HG02840 (cell line): ENCODE results near the gene CDKL1.
"Not testable (repeated sequence)": the region's sequence is repeated elsewhere in the genome, so short reads cannot be mapped to it uniquely, and the experiment has no call there.

Source experiments
- ATAC-seq: cut with Tn5 transposase; IDR thresholded peaks from one replicate; pipeline ENCODE4 v1.9.1; 2021; ENCODE audit warnings: mild to moderate bottlenecking, moderate library complexity, moderate number of reproducible peaks; ENCODE audit not compliant: unreplicated experiment, low FRiP score

CDKL1 gene

GRCh38 chr14:50388256-50388931 is 8.3 kb downstream of the CDKL1 start:
- ATAC-seq: no peak

DNA sequence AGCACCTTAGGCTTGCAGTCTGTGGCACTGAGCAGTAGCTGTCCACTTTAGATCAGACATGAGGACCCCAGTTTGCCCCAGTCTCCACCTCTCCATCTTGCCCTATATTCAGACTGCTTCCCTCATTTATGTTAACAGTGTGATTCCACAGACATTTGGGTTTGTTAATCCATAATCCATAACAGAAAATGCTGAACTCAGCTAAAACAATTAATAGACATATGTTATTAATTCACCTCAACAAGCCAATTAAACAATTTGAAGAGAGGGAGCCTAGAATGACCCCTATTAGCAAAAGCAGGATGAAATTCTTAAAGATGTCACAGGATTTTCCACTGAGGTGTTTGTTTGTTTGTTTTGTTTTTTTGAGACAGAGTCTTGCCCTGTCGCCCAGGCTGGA is 9.1 kb downstream of the CDKL1 start:
- no peak for ATAC-seq

- ATAC-seq: no peak
Measured at GRCh38 chr14:50383618-50384225, 13.0 kb downstream of the CDKL1 start.

- ATAC-seq: no peak
Measured at GRCh38 chr14:50381823-50382287, 14.8 kb downstream of the CDKL1 start.

- no peak for ATAC-seq
Measured at GRCh38 chr14:50381008-50381407, 15.7 kb downstream of the CDKL1 start.

- no peak for ATAC-seq
Measured at GRCh38 chr14:50380455-50380854, 16.2 kb downstream of the CDKL1 start.

DNA sequence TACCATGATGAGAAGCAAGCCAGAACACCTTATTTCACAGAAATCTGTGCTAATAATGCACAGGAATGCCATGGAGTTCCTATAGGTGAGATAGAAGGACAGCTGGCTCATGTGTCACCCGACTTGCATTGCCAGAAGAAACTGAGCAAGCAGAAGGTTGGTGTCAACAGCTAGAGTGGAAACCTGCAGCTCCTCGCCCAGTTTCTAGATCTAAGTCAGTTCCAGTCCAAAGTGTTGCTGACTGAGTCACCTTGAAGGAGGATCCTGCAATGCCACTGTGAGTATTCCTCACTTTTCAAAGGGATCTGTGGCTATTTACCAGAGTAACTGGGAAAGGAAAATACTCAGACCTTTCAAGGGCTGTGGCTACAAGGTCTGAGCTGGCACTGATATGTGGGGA is 17.1 kb downstream of the CDKL1 start:
- ATAC-seq: no peak

GRCh38 chr14:50377550-50378085 is 19.1 kb downstream of the CDKL1 start:
- ATAC-seq: no peak

GRCh38 chr14:50375760-50376159 is 20.9 kb downstream of the CDKL1 start:
- no peak for ATAC-seq

- no peak for ATAC-seq
Measured at GRCh38 chr14:50373959-50374358, 22.7 kb downstream of the CDKL1 start.

GRCh38 chr14:50371546-50371945 is 25.1 kb downstream of the CDKL1 start:
- no peak for ATAC-seq

DNA sequence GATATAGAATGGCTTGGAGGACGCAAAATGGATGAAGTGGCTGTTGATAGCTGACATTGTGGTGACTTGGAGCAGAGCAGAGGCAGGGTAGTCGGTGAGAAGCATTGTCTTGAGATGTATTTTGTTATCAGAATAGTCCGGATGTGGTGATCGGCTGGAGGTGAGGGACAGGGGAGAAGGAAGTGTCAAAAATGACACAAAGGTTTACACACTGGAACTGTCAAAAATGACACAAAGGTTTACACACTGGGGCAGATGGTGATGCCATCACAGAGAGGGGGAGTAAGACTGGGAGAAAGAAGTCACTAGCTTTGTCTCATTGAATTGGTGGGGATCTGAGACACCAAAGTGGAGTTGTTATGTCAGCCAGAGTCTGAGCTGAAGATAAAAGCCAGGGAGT is 30.1 kb downstream of the CDKL1 start:
- no peak for ATAC-seq

- ATAC-seq: no peak
Measured at GRCh38 chr14:50366115-50366514, 30.6 kb downstream of the CDKL1 start.

DNA sequence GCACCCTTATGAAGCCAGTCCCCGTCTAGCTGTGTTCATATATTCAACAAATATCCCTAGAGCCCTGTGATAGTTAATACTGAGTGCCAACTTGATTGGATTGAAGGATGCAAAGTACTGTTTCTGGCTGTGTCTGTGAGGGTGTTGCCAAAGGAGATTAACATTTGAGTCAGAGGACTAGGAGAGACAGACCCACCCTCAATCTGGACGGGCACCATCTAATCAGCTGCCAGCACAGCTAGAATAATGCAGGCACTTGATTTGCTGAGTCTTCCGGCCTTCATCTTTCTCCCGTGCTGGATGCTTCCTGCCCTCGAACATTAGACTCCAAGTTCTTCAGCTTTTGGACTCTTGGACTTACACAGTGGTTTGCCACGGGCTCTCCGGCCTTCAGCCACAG is 31.1 kb downstream of the CDKL1 start:
- not testable (repeated sequence) for ATAC-seq

- no peak for ATAC-seq
Measured at GRCh38 chr14:50364792-50365191, 31.9 kb downstream of the CDKL1 start.

DNA sequence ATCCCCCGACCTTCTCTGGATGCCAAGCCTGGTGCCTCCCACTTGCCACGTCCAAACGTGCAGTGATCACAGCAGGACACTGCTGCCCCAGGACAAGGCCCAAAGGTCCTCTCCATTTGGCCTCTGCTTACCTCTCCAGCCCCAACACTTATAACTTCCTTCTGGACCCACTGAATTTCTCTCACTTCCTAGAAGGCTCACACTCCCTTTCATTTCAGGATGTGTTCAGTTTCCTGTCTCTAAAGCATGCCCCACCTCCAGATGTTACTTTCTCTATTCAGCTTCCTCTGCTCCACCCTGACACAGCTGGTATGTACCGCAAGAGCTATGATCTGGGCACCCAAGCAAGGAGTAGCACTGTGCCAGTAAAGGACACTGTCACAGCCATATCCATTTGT is 33.0 kb downstream of the CDKL1 start:
- peak; percentile 94 for ATAC-seq

GRCh38 chr14:50362764-50363713 is 33.6 kb downstream of the CDKL1 start:
- ATAC-seq: peak; percentile 20

- not testable (repeated sequence) for ATAC-seq
Measured at GRCh38 chr14:50361473-50362403, 34.9 kb downstream of the CDKL1 start.

GRCh38 chr14:50360851-50361250 is 35.8 kb downstream of the CDKL1 start:
- ATAC-seq: no peak

DNA sequence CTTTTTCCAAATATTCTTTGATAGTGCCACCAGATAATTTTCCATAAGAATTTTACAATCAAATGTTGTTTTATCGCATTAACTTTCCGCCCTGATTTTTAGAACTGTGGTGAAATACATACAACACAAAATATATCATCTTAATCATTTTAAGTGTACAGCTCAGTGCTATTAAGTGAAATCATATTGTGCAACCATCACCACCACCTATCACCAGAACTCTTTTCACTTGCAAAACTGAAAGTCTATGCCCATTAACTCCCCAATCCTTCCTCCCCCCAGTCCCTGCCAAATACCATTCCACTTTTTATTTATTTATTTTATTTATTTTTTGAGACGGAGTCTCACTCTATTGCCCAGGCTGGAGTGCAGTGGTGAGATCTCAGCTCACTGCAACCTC is 36.6 kb downstream of the CDKL1 start:
- no peak for ATAC-seq
